GM12865 (cell line): ENCODE data around the gene ATF5.

Source experiments
- DNase-seq: peaks from one replicate; pipeline ENCODE4 v3.0.0; 2010; ENCODE audit warnings: low read depth
- H3K4me3 ChIP-seq: 2 replicates; pipeline ENCODE4 v1.5.1; 2011; ENCODE audit warnings: mild to moderate bottlenecking, low read depth, low read length, control low read depth
- CTCF ChIP-seq: IDR thresholded peaks from 2 replicates; pipeline ENCODE4 v1.5.1; 2011; ENCODE audit warnings: low read length, control low read depth, low read depth, inconsistent platforms; ENCODE audit not compliant: insufficient read depth; ENCODE audit errors: missing control alignments

Gene ATF5

GRCh38 chr19:49978324-49978723, 49.3 kb downstream of the ATF5 start:
- TF ChIP-seq CTCF = no peak
- no peak overlapping the region for H3K4me3 ChIP-seq
- DNase-seq = no peak

- TF ChIP-seq CTCF = no peak
- H3K4me3 ChIP-seq = no peak overlapping the region
- DNase-seq = no peak
Measured at GRCh38 chr19:49981603-49982593, 52.9 kb downstream of the ATF5 start.
